Keratinocyte (primary cell): Measurements from ENCODE around the gene COPG1.

Experiments
- EZH2 ChIP-seq: IDR thresholded peaks from one replicate; pipeline ENCODE4 v1.6.1; 2012; ENCODE audit warnings: inconsistent platforms, mild to moderate bottlenecking, low read length, moderate library complexity
- TF ChIP-seq, protein P1 (sequence below), 3 experiments: IDR thresholded peaks in 1 of 3; conservative IDR thresholded peaks in 1 of 3; optimal IDR thresholded peaks in 1 of 3; 2 replicates in 2 of 3; 3 replicates in 1 of 3; pipeline versions ENCODE3 to v1.5.1; 2011; ENCODE audit warnings: low read length in 3 of 3, mild to moderate bottlenecking in 3 of 3, moderate library complexity in 2 of 3, control low read depth in 1 of 3, inconsistent platforms in 1 of 3; ENCODE audit not compliant: insufficient read depth in 2 of 3; ENCODE audit errors: extremely low read depth in 1 of 3

DNA sequence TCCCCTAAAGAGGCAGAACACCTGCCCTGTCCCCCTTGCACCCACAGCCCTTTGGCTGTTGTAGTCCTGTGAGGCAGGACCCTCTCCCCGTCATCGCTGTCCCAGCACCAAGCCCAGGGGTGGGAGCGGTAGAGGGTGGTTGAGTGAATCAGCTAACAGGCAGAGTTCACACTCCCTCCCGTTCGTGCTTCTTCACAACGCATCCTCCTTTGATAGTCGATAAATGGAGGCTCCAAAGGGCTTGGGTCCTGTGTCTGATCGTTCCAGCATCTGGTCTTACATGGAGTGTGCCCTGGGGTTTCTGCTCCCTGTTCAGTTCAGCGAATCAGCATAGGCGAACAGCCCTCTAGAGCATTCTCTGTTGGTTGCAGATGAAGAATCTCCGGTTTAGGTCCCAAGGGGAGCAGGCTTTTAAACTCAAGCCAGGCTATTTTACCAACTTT is 28.4 kb downstream of the COPG1 start:
- TF ChIP-seq, protein P1, sequence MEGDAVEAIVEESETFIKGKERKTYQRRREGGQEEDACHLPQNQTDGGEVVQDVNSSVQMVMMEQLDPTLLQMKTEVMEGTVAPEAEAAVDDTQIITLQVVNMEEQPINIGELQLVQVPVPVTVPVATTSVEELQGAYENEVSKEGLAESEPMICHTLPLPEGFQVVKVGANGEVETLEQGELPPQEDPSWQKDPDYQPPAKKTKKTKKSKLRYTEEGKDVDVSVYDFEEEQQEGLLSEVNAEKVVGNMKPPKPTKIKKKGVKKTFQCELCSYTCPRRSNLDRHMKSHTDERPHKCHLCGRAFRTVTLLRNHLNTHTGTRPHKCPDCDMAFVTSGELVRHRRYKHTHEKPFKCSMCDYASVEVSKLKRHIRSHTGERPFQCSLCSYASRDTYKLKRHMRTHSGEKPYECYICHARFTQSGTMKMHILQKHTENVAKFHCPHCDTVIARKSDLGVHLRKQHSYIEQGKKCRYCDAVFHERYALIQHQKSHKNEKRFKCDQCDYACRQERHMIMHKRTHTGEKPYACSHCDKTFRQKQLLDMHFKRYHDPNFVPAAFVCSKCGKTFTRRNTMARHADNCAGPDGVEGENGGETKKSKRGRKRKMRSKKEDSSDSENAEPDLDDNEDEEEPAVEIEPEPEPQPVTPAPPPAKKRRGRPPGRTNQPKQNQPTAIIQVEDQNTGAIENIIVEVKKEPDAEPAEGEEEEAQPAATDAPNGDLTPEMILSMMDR (optimal IDR thresholded peaks at IDR 0.05 in 1 of 3, IDR thresholded peaks at IDR 0.05 in 1 of 3, conservative IDR thresholded peaks at IDR 0.05 in 1 of 3; ENCODE audit: extremely low read depth in 1 of 3, insufficient read depth in 2 of 3, low read length in 3 of 3): no peak
- no peak for TF ChIP-seq EZH2
